Ectodermal cell (in vitro differentiated cells): ENCODE measurements around the gene IDUA.
"Not testable (repeated sequence)": the region's sequence is repeated elsewhere in the genome, so short reads cannot be mapped to it uniquely, and the experiment has no call there.

Experiments used
- H3K27ac ChIP-seq: 2 replicates; pipeline ENCODE4 v1.7.0; 2013; ENCODE audit warnings: mild to moderate bottlenecking, low read depth, low read length; ENCODE audit not compliant: insufficient read depth, poor library complexity, severe bottlenecking
- H3K27me3 ChIP-seq: 2 replicates; pipeline ENCODE4 v1.7.0; 2013; ENCODE audit warnings: mild to moderate bottlenecking, low read length; ENCODE audit not compliant: insufficient read depth, control insufficient read depth, poor library complexity, severe bottlenecking
- H3K36me3 ChIP-seq: one replicate; pipeline ENCODE4 v1.7.0; 2013; ENCODE audit warnings: low read length; ENCODE audit not compliant: control insufficient read depth, insufficient read depth
- H3K4me1 ChIP-seq: one replicate; pipeline ENCODE4 v1.7.0; 2013; ENCODE audit warnings: low read length; ENCODE audit not compliant: control insufficient read depth, insufficient read depth
- H3K4me3 ChIP-seq: 2 replicates; pipeline ENCODE4 v1.7.0; 2013; ENCODE audit warnings: low read depth, low read length, control low read depth; ENCODE audit not compliant: insufficient read depth
- H3K9me3 ChIP-seq: 2 replicates; pipeline ENCODE4 v1.7.0; 2013; ENCODE audit warnings: mild to moderate bottlenecking, low read length, moderate library complexity; ENCODE audit not compliant: control insufficient read depth
- WGBS, 2 experiments: methylation state at CpG; one replicate each; pipeline ENCODE4 v1.1.7; 2013; ENCODE audit warnings: missing lambda C conversion rate in 2 of 2; 5-methylcytosine and 5-hydroxymethylcytosine counted together

IDUA gene

DNA sequence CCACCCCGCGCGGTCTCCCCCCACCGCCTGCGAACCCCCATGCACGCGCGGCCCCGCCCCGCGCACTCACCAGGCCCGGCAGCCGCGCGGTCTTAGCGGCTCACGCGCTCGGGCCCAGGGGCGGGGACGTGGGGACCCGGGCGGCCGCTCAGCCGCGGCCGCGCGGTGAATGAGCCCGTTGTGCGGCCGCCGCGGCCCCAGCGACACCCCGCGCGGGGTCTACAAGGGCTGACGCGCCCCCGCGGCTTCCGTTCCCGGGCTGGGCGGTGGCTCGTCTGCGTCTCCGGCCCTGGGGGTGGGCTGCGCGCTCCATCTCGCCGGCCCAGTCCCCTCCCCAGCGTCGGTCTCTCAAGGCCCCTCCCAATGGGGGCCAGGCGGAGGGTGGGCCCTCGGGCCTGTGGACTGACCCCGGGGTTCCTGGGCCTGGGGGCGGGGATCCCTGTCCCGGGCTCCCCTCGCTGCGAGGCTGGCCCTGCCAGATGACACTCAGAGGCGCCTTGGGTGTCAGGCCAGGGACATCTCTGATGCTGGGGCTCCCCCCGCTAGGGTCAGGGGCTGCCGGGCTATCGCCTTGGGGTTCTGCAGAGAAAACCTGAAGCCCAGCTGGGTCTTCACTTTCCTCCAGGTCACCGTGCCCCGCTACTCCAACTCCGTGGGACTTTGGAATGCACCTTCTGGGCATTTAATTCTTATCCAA is 10.7 kb downstream of the IDUA start:
- Histone ChIP-seq H3K4me1 (no peaks in the 10 kb centered on the region), H3K4me3 (peak overlapping the region; percentile 36), H3K27me3 (peaks cover 74% of the 10 kb centered on the region), H3K27ac (no peak overlapping the region), H3K36me3 (no peaks in the 10 kb centered on the region), H3K9me3 (no peaks in the 10 kb centered on the region)
- WGBS, 2 experiments = 6% methylated on average over 68 of the region's 68 CpGs

DNA sequence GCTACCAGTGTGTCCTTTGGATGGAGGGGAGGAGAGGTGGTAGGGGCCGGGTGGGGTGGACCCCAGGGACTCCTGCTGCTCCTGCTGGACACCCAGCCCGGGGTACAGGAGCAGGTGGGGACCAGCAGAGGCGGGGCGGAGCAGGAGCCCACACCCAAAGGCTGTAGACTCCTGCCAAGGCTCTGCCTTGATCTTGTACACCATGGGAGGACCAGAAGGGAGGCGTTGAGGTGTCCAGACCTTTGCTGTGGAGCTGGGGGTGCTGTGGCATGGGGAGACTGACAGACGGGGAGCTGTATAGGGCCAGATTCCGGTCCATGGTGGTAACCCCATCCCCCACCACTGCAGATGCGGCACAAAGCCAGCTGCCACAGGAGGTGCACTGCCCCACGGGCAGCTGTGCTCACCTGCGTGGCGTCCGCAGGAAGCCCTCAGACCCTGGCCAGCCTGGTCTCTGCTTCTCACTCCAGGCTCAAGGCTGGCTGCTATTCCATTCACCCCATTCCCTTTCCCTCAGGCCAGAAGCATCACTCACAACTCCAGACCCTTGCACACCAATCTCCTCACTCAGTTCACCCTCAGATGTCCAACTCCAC is 11.3 kb downstream of the IDUA start:
- Histone ChIP-seq H3K36me3 (no peaks in the 10 kb centered on the region), H3K4me1 (no peaks in the 10 kb centered on the region), H3K4me3 (no peak overlapping the region), H3K27me3 (peaks cover 80% of the 10 kb centered on the region), H3K9me3 (no peaks in the 10 kb centered on the region), H3K27ac (no peak overlapping the region)
- WGBS, 2 experiments = 74 to 76% methylated on average over 12 of the region's 12 CpGs

DNA sequence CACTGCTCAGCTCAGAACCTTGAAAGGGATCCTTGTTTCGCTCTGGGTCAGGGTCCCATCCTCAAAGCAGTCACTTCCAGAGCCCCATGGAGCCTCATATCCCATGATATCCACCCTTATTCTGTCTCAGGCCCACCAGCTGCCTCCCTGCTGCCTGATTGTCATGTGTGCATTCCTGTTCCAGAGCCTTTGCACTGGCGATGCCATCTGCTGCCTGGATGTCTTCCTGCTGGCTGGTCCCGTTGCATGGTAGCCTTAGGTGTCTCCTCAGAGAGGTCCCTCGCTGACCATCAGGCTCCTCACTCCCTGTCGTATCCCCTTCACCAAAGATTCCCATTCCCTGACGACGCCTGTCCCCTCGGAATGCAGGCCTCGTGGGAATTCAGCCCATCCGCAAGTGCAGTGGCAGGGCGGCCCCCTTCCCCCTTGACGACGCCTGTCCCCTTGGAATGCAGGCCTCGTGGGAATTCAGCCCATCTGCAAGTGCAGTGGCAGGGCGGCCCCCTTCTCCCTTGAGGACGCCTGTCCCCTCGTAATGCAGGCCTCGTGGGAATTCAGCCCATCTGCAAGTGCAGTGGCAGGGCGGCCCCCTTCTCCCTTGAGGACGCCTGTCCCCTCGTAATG is 12.5 kb downstream of the IDUA start:
- not testable (repeated sequence) for H3K4me1 ChIP-seq, H3K36me3 ChIP-seq, H3K4me3 ChIP-seq, H3K27ac ChIP-seq, H3K9me3 ChIP-seq
- peaks cover 92% of the 10 kb centered on the region for H3K27me3 ChIP-seq
- 67 to 73% methylated on average over 18 of the region's 21 CpGs for WGBS, 2 experiments

DNA sequence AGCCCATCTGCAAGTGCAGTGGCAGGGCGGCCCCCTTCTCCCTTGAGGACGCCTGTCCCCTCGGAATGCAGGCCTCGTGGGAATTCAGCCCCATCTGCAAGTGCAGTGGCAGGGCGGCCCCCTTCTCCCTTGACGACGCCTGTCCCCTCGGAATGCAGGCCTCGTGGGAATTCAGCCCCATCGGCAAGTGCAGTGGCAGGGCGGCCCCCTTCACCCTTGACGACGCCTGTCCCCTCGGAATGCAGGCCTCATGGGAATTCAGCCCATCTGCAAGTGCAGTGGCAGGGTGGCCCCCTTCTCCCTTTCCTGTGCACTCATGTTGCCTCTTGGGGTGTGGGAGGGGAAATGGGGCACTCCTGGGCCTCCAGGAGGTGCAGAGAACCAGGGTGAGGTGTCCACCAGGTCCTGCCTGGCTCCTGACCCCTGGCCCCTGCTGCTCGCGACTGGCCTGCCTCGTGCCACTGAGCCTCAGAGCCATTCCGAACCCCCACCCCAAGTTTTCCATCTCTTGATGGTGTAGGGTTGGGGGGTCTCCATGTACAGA is 13.1 kb downstream of the IDUA start:
- Histone ChIP-seq H3K27ac (no peak overlapping the region), H3K9me3 (no peaks in the 10 kb centered on the region), H3K4me1 (no peaks in the 10 kb centered on the region), H3K27me3 (peaks cover 98% of the 10 kb centered on the region), H3K4me3 (no peak overlapping the region), H3K36me3 (no peaks in the 10 kb centered on the region)
- WGBS, 2 experiments = 82 to 85% methylated on average over 17 to 18 of the region's 18 CpGs

DNA sequence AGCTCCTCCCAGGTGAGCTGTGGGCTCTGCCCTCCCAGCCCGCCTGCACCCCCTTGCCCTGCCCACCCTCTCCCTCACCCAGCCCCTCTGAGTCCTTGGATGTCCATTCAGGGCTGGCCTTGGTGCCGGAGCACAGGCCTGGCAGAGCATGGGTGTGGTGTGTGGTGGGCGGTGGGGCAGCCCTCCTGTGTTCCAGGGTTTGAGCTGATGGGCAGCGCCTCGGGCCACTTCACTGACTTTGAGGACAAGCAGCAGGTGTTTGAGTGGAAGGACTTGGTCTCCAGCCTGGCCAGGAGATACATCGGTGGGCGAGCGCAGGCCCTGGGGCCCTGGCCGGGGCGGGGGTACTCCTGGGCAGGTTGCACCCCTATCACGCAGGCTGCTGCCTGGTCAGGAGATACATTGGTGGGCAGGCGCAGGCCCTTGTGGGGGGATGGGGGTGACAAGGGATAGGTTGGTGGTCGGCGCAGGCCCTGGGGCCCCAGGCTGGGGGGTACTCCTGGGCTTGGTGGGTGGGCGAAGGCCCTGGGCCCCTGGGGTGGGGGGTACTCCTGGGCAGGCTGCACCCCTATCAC is 13.9 kb downstream of the IDUA start:
- H3K27me3 ChIP-seq = peaks cover 100% of the 10 kb centered on the region
- no peak overlapping the region for H3K27ac ChIP-seq

DNA sequence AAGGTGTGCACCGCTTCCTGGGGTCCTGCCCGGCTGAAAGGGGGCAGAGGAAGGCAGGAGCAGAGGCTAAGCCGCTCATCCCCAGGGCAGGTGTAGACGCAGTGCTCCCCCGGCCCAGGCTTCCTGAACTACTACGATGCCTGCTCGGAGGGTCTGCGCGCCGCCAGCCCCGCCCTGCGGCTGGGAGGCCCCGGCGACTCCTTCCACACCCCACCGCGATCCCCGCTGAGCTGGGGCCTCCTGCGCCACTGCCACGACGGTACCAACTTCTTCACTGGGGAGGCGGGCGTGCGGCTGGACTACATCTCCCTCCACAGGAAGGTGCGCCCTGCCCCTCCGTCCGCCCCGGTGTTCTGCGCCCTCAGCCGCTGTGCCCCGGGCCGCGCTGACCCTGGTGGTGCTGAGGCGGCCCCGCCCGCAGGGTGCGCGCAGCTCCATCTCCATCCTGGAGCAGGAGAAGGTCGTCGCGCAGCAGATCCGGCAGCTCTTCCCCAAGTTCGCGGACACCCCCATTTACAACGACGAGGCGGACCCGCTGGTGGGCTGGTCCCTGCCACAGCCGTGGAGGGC is 14.8 kb downstream of the IDUA start:
- no peaks in the 10 kb centered on the region for H3K36me3 ChIP-seq
- H3K4me3 ChIP-seq = no peak overlapping the region
- no peaks in the 10 kb centered on the region for H3K4me1 ChIP-seq
- 61 to 64% methylated on average over 48 of the region's 48 CpGs for WGBS, 2 experiments
- peaks cover 100% of the 10 kb centered on the region for H3K27me3 ChIP-seq
- H3K9me3 ChIP-seq = no peaks in the 10 kb centered on the region
- H3K27ac ChIP-seq = no peak overlapping the region

More for the DNA sequence above, 13.9 kb downstream of the IDUA start:
- WGBS, 2 experiments = 94 to 95% methylated on average over 15 of the region's 15 CpGs
- no peaks in the 10 kb centered on the region for H3K4me1 ChIP-seq
- no peak overlapping the region for H3K4me3 ChIP-seq
- no peaks in the 10 kb centered on the region for H3K9me3 ChIP-seq
- H3K36me3 ChIP-seq = no peaks in the 10 kb centered on the region

DNA sequence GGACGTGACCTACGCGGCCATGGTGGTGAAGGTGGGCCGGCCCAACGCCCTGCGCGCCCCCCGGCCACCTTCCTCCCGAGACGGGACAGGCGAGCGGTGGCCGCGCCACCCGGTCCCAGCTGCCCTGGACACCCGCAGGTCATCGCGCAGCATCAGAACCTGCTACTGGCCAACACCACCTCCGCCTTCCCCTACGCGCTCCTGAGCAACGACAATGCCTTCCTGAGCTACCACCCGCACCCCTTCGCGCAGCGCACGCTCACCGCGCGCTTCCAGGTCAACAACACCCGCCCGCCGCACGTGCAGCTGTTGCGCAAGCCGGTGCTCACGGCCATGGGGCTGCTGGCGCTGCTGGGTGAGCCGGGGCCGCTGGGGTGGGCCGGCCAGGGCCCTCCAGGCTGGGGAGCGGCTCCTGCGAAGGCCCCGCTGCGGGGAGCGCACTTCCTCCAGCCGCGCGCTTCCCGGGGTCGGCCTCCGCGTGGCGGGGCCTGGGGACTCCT is 15.3 kb downstream of the IDUA start:
- H3K27ac ChIP-seq = no peak overlapping the region
- H3K36me3 ChIP-seq = no peaks in the 10 kb centered on the region
- 9 to 11% methylated on average over 54 of the region's 54 CpGs for WGBS, 2 experiments
- no peak overlapping the region for H3K4me3 ChIP-seq
- H3K27me3 ChIP-seq = peaks cover 100% of the 10 kb centered on the region
- H3K9me3 ChIP-seq = no peaks in the 10 kb centered on the region
- no peaks in the 10 kb centered on the region for H3K4me1 ChIP-seq

DNA sequence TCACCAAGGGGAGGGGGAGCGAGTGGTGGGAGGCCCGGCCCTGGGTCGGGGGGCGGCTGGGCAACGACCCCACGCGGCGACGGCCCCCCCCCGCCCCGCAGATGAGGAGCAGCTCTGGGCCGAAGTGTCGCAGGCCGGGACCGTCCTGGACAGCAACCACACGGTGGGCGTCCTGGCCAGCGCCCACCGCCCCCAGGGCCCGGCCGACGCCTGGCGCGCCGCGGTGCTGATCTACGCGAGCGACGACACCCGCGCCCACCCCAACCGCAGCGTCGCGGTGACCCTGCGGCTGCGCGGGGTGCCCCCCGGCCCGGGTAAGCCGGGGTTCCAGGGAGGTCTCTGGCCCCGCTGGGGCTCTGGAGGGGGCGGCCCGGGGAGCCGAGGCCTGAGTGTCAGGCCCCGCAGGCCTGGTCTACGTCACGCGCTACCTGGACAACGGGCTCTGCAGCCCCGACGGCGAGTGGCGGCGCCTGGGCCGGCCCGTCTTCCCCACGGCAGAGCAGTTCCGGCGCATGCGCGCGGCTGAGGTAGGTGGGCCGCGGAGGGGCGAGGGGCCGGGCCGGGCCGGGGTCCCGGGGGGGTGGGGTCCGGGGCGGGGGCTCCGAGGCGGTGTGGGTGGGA is 15.9 kb downstream of the IDUA start:
- H3K4me3 ChIP-seq = peak overlapping the region; percentile 5
- WGBS, 2 experiments = 6% methylated on average over 75 of the region's 75 CpGs
- H3K27me3 ChIP-seq = peaks cover 100% of the 10 kb centered on the region
- no peaks in the 10 kb centered on the region for H3K36me3 ChIP-seq
- no peaks in the 10 kb centered on the region for H3K9me3 ChIP-seq
- no peaks in the 10 kb centered on the region for H3K4me1 ChIP-seq
- no peak overlapping the region for H3K27ac ChIP-seq

DNA sequence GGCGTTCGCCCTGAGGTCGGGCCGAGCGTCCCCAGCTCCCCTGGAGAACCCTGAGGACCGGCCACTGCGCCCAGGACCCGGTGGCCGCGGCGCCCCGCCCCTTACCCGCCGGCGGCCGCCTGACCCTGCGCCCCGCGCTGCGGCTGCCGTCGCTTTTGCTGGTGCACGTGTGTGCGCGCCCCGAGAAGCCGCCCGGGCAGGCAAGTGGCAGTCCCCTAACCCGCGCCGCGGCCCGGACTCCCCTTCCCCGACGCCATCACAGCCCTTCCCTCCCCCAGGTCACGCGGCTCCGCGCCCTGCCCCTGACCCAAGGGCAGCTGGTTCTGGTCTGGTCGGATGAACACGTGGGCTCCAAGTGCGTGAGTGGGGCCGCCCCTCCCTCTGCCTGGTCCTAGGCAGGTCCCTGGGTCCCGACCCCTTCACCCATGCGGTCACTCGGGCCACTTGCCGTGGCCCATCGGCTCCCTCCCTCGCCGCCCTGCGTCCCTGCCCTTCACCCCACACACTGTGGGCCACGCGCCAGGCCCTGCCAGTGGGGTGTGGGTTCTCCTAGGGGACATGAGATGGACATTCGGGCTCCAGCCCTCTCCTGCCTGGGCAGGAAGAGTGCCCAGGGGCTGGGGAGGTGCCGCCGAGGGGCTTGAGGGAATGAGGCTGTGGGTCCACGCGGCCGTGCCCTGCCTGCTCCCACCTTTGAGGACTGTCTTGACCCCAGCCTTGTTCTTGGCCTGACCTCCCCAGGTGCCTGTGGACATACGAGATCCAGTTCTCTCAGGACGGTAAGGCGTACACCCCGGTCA is 16.6 kb downstream of the IDUA start:
- no peaks in the 10 kb centered on the region for H3K9me3 ChIP-seq
- peak overlapping the region; percentile 5 for H3K4me3 ChIP-seq
- H3K27me3 ChIP-seq = peaks cover 100% of the 10 kb centered on the region
- no peaks in the 10 kb centered on the region for H3K36me3 ChIP-seq
- 32 to 33% methylated on average over 63 of the region's 63 CpGs for WGBS, 2 experiments
- H3K27ac ChIP-seq = no peak overlapping the region
- no peaks in the 10 kb centered on the region for H3K4me1 ChIP-seq
